Activated naive CD8-positive, alpha-beta T cell treated with anti-CD3 and anti-CD28 coated beads, Interleukin-2, amount 50 U/mL, for 24 hours (primary cell): ENCODE measurements around the gene EXOC2.

ENCODE experiments used
- ATAC-seq: fragments of 150-1000 bp; cut with Tn5 transposase; one replicate; pipeline ENCODE4 v1.10.0; 2021
- DNase-seq: peaks from one replicate; pipeline ENCODE4 v3.0.0; 2021
- H3K27ac Mint-ChIP-seq: one replicate; pipeline ENCODE4 v1.8.0; 2021; ENCODE audit warnings: mild to moderate bottlenecking, mixed read lengths
- H3K27me3 Mint-ChIP-seq: one replicate; pipeline ENCODE4 v1.8.0; 2021; ENCODE audit warnings: mixed read lengths
- H3K36me3 Mint-ChIP-seq: one replicate; pipeline ENCODE4 v1.8.0; 2021; ENCODE audit warnings: low read depth, mixed read lengths
- H3K4me1 Mint-ChIP-seq: one replicate; pipeline ENCODE4 v1.8.0; 2021; ENCODE audit warnings: mixed read lengths
- H3K4me3 Mint-ChIP-seq: one replicate; pipeline ENCODE4 v1.8.0; 2021; ENCODE audit warnings: mild to moderate bottlenecking, moderate library complexity, mixed read lengths
- H3K9me3 Mint-ChIP-seq: one replicate; pipeline ENCODE4 v1.8.0; 2021; ENCODE audit warnings: mixed read lengths

Gene EXOC2

GRCh38 chr6:692858-693722, at the start of gene EXOC2:
Gene EXOC2 (minus strand): TSS chr6:693139. CDS start chr6:637818, 55,321 bp downstream.
- ATAC-seq (peak; percentile 91), DNase-seq (peak; percentile 86)
- peak within 1 kb of the TSS; percentile 89 for H3K27ac Mint-ChIP-seq
- no peaks in the 10 kb centered on the region for H3K27me3 Mint-ChIP-seq
- H3K36me3 Mint-ChIP-seq: peaks cover 4% of the 10 kb centered on the region
- H3K9me3 Mint-ChIP-seq: no peaks in the 10 kb centered on the region
- H3K4me1 Mint-ChIP-seq: peaks cover 26% of the 10 kb centered on the region
- peak within 1 kb of the TSS; percentile 95 for H3K4me3 Mint-ChIP-seq

GRCh38 chr6:741410-742339, 48.7 kb upstream of the EXOC2 start:
- H3K27ac Mint-ChIP-seq: no peak overlapping the region
- H3K9me3 Mint-ChIP-seq: no peaks in the 10 kb centered on the region
- H3K4me1 Mint-ChIP-seq: peaks cover 5% of the 10 kb centered on the region
- no peak overlapping the region for H3K4me3 Mint-ChIP-seq
- ATAC-seq (no peak), DNase-seq (no peak)
- H3K36me3 Mint-ChIP-seq: no peaks in the 10 kb centered on the region
- peaks cover 11% of the 10 kb centered on the region for H3K27me3 Mint-ChIP-seq

- H3K4me1 Mint-ChIP-seq: peaks cover 3% of the 10 kb centered on the region
- DNase-seq: no peak
- H3K27me3 Mint-ChIP-seq: peaks cover 11% of the 10 kb centered on the region
- no peaks in the 10 kb centered on the region for H3K36me3 Mint-ChIP-seq
- no peak overlapping the region for H3K4me3 Mint-ChIP-seq
- no peak for ATAC-seq
- H3K9me3 Mint-ChIP-seq: no peaks in the 10 kb centered on the region
- no peak overlapping the region for H3K27ac Mint-ChIP-seq
Observed at GRCh38 chr6:736657-737446, 43.9 kb upstream of the EXOC2 start.

GRCh38 chr6:733431-734219, 40.7 kb upstream of the EXOC2 start:
- no peaks in the 10 kb centered on the region for H3K9me3 Mint-ChIP-seq
- H3K36me3 Mint-ChIP-seq: no peaks in the 10 kb centered on the region
- no peaks in the 10 kb centered on the region for H3K4me1 Mint-ChIP-seq
- no peak overlapping the region for H3K4me3 Mint-ChIP-seq
- H3K27me3 Mint-ChIP-seq: peaks cover 14% of the 10 kb centered on the region
- DNase-seq (no peak), ATAC-seq (no peak)
- H3K27ac Mint-ChIP-seq: no peak overlapping the region

GRCh38 chr6:731924-732323, 39.0 kb upstream of the EXOC2 start:
- ATAC-seq (no peak), DNase-seq (no peak)
- Mint-ChIP-seq H3K4me1 (no peaks in the 10 kb centered on the region), H3K9me3 (no peaks in the 10 kb centered on the region), H3K4me3 (no peak overlapping the region), H3K27ac (no peak overlapping the region), H3K27me3 (peaks cover 17% of the 10 kb centered on the region), H3K36me3 (no peaks in the 10 kb centered on the region)

- Mint-ChIP-seq H3K27ac (no peak overlapping the region), H3K36me3 (no peaks in the 10 kb centered on the region), H3K4me3 (no peak overlapping the region), H3K4me1 (no peaks in the 10 kb centered on the region), H3K27me3 (peaks cover 12% of the 10 kb centered on the region), H3K9me3 (no peaks in the 10 kb centered on the region)
- ATAC-seq (no peak), DNase-seq (no peak)
Observed at GRCh38 chr6:729606-730320, 36.8 kb upstream of the EXOC2 start.

GRCh38 chr6:727856-728255, 34.9 kb upstream of the EXOC2 start:
- ATAC-seq (no peak), DNase-seq (no peak)
- Mint-ChIP-seq H3K4me1 (no peaks in the 10 kb centered on the region), H3K27ac (no peak overlapping the region), H3K27me3 (peaks cover 12% of the 10 kb centered on the region), H3K4me3 (no peak overlapping the region), H3K9me3 (no peaks in the 10 kb centered on the region), H3K36me3 (no peaks in the 10 kb centered on the region)

GRCh38 chr6:723540-723939, 30.6 kb upstream of the EXOC2 start:
- DNase-seq: no peak
- H3K27ac Mint-ChIP-seq: no peak overlapping the region
- no peak overlapping the region for H3K4me3 Mint-ChIP-seq
- no peak for ATAC-seq
- peaks cover 5% of the 10 kb centered on the region for H3K27me3 Mint-ChIP-seq
- no peaks in the 10 kb centered on the region for H3K36me3 Mint-ChIP-seq
- H3K9me3 Mint-ChIP-seq: no peaks in the 10 kb centered on the region
- H3K4me1 Mint-ChIP-seq: peaks cover 3% of the 10 kb centered on the region

- no peak overlapping the region for H3K27ac Mint-ChIP-seq
- H3K9me3 Mint-ChIP-seq: no peaks in the 10 kb centered on the region
- H3K27me3 Mint-ChIP-seq: peaks cover 5% of the 10 kb centered on the region
- DNase-seq (no peak), ATAC-seq (no peak)
- H3K4me3 Mint-ChIP-seq: no peak overlapping the region
- no peaks in the 10 kb centered on the region for H3K36me3 Mint-ChIP-seq
- peaks cover 3% of the 10 kb centered on the region for H3K4me1 Mint-ChIP-seq
Observed at GRCh38 chr6:722608-723007, 29.7 kb upstream of the EXOC2 start.

- DNase-seq (peak; percentile 82), ATAC-seq (peak; percentile 83)
- H3K4me3 Mint-ChIP-seq: no peak overlapping the region
- no peak overlapping the region for H3K27ac Mint-ChIP-seq
- H3K36me3 Mint-ChIP-seq: no peaks in the 10 kb centered on the region
- peaks cover under 1% of the 10 kb centered on the region for H3K27me3 Mint-ChIP-seq
- no peaks in the 10 kb centered on the region for H3K9me3 Mint-ChIP-seq
- peaks cover 3% of the 10 kb centered on the region for H3K4me1 Mint-ChIP-seq
Observed at GRCh38 chr6:722077-722524, 29.2 kb upstream of the EXOC2 start.

GRCh38 chr6:718345-718744, 25.4 kb upstream of the EXOC2 start:
- no peak overlapping the region for H3K27ac Mint-ChIP-seq
- H3K4me3 Mint-ChIP-seq: no peak overlapping the region
- H3K9me3 Mint-ChIP-seq: no peaks in the 10 kb centered on the region
- no peak for ATAC-seq
- no peaks in the 10 kb centered on the region for H3K36me3 Mint-ChIP-seq
- H3K27me3 Mint-ChIP-seq: no peaks in the 10 kb centered on the region
- peaks cover 5% of the 10 kb centered on the region for H3K4me1 Mint-ChIP-seq
- no peak for DNase-seq

GRCh38 chr6:717135-717534, 24.2 kb upstream of the EXOC2 start:
- no peak overlapping the region for H3K4me3 Mint-ChIP-seq
- H3K27ac Mint-ChIP-seq: no peak overlapping the region
- no peaks in the 10 kb centered on the region for H3K27me3 Mint-ChIP-seq
- no peaks in the 10 kb centered on the region for H3K9me3 Mint-ChIP-seq
- ATAC-seq (no peak), DNase-seq (no peak)
- H3K36me3 Mint-ChIP-seq: no peaks in the 10 kb centered on the region
- peaks cover 4% of the 10 kb centered on the region for H3K4me1 Mint-ChIP-seq
